ENCODE results near the gene FMN2.

DNA sequence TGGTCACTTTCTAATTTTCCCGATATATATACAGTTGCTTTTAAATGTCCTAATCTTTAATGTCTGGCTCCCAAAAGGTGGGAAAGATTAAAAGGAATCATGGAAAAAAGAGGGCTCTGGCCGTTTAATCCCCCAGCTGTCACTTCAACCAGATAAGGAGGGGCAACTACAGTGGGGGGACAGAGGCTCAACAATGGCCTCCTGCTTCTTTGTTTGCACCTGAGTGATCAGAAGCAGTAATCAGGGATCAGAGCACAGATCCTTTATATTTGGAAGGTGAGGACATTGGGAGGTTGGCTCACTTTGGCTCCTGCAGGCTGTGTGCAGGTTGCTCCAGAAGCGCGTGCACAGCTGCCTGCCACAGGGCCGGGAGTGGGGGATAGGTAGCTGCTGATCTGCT lies 212.8 kb downstream of the FMN2 start:
- TF ChIP-seq, protein P1, sequence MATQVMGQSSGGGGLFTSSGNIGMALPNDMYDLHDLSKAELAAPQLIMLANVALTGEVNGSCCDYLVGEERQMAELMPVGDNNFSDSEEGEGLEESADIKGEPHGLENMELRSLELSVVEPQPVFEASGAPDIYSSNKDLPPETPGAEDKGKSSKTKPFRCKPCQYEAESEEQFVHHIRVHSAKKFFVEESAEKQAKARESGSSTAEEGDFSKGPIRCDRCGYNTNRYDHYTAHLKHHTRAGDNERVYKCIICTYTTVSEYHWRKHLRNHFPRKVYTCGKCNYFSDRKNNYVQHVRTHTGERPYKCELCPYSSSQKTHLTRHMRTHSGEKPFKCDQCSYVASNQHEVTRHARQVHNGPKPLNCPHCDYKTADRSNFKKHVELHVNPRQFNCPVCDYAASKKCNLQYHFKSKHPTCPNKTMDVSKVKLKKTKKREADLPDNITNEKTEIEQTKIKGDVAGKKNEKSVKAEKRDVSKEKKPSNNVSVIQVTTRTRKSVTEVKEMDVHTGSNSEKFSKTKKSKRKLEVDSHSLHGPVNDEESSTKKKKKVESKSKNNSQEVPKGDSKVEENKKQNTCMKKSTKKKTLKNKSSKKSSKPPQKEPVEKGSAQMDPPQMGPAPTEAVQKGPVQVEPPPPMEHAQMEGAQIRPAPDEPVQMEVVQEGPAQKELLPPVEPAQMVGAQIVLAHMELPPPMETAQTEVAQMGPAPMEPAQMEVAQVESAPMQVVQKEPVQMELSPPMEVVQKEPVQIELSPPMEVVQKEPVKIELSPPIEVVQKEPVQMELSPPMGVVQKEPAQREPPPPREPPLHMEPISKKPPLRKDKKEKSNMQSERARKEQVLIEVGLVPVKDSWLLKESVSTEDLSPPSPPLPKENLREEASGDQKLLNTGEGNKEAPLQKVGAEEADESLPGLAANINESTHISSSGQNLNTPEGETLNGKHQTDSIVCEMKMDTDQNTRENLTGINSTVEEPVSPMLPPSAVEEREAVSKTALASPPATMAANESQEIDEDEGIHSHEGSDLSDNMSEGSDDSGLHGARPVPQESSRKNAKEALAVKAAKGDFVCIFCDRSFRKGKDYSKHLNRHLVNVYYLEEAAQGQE (IDR thresholded peaks at IDR 0.05; ENCODE audit: insufficient read depth in 1 of 2, low read depth in 2 of 2, low read length in 2 of 2): no peak
- TF ChIP-seq POLR2AphosphoS5 (IDR thresholded peaks at IDR 0.05; ENCODE audit: low read depth, low read length): no peak

All from PFSK-1 (cell line).